ENCODE results near the gene PRR33. TPM values are rescaled to one million over a fixed set of nuclear protein-coding genes. Genes with fewer than 3 reads are reported as not detected.

Gene PRR33
- total and polyA plus RNA-seq, 10 of the 15 experiments (the other 5 are each of a cell fraction or from before 2014, with no cell fraction given) = 0.02 to 1.0 (median 0.38) TPM; not detected in 6

DNA sequence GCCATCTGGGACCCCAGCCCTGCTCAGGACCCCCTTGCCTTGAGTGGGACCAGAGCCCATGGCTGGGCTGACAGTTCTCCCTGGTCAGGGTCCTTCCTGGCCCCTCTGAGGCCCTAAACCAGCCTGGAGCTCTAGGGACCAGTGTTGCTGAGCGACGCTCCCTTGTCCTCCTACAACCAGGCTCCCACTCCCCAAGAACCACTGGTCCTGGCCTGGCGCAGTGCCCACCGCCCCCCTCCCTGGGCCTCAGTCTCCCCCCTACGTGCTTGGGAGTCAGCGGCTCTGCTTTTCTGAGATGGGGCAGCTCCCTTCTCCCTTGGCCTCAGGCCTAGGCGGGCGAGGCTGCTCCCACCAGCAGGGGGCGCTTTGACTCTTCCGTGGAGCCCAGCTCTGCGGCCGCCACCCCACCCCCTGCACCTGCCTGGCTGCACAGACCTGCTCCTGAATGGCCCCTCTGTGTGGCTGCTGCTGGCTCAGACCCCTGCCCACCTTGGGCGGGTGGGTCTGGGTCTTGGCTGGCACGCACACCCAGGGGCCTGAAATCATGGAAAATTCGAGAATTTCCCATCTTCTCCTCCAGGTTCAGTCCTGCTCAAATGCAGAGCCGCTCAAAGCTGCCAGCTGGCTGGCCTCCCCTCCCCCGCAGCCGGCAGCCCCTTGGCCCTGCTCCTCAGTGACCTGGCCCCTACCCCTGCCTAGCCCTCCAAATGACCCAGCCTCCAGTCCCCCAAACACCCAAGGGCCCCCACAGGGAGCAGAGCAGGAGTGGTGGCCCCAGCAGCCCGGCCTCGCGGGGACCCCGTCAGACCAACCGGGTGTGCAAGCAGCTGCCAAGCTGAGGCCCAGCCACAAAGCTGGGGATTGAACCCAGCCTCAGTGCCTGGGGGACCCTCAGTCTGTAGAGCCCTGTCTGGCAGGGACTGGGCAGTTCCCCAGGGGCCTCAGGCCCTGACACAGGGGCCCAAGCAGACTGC lies 9.1 kb downstream of the PRR33 start (continued):
- peak in 1 of 2 experiments; percentile 69; a peak in 2 of 4 replicates for TF ChIP-seq BHLHE40 (IDR thresholded peaks at IDR 0.05; ENCODE audit: borderline replicate concordance in 1 of 2, low read depth in 2 of 2, low read length in 1 of 2)
- no peak for TF ChIP-seq KAT2A (conservative IDR thresholded peaks at IDR 0.05; ENCODE audit: control insufficient read depth, low read depth, low read length)
- TF ChIP-seq CHD1 (IDR thresholded peaks at IDR 0.05; ENCODE audit: low read depth, low read length) = no peak
- peak; percentile 60; the same call in 1 of the 2 replicates for TF ChIP-seq CHD2 (IDR thresholded peaks at IDR 0.05; ENCODE audit: borderline replicate concordance, low read depth, low read length)
- no peak for TF ChIP-seq POLR2AphosphoS2 (IDR thresholded peaks at IDR 0.05; ENCODE audit: low read depth, low read length)
- no peak for TF ChIP-seq HDAC6 (IDR thresholded peaks at IDR 0.05; ENCODE audit: unreplicated experiment)
- no peak for TF ChIP-seq GABPA (IDR thresholded peaks at IDR 0.05; ENCODE audit: low read depth)
- no peak for TF ChIP-seq NKRF (conservative IDR thresholded peaks at IDR 0.05)
- no peak for TF ChIP-seq IRF3 (IDR thresholded peaks at IDR 0.05)
- no peak for TF ChIP-seq ZNF207 (IDR thresholded peaks at IDR 0.05; ENCODE audit: borderline replicate concordance)
- peak; percentile 68 for TF ChIP-seq RAD21 (IDR thresholded peaks at IDR 0.05; ENCODE audit: insufficient read depth, low read depth, low read length)
- no peak for TF ChIP-seq SREBF2 (IDR thresholded peaks at IDR 0.05; ENCODE audit: low read length)
- no peak for TF ChIP-seq ZSCAN29 (IDR thresholded peaks at IDR 0.05)
- no peak for TF ChIP-seq RB1 (IDR thresholded peaks at IDR 0.05; ENCODE audit: borderline replicate concordance)
- peak; percentile 74 for TF ChIP-seq YY1 (IDR thresholded peaks at IDR 0.05; ENCODE audit: low read depth, low read length)
- TF ChIP-seq SREBF1 (IDR thresholded peaks at IDR 0.05; ENCODE audit: low read length) = no peak
- no peak for TF ChIP-seq ETV6 (conservative IDR thresholded peaks at IDR 0.05 in 1 of 2, IDR thresholded peaks at IDR 0.05 in 1 of 2; ENCODE audit: borderline replicate concordance in 1 of 2, low read depth in 1 of 2)
- TF ChIP-seq MEF2B (IDR thresholded peaks at IDR 0.05; ENCODE audit: partially characterized antibody, poor library complexity, severe bottlenecking) = no peak
- no peak for TF ChIP-seq SMAD1 (IDR thresholded peaks at IDR 0.05; ENCODE audit: low read depth, partially characterized antibody)
- TF ChIP-seq, protein P1, sequence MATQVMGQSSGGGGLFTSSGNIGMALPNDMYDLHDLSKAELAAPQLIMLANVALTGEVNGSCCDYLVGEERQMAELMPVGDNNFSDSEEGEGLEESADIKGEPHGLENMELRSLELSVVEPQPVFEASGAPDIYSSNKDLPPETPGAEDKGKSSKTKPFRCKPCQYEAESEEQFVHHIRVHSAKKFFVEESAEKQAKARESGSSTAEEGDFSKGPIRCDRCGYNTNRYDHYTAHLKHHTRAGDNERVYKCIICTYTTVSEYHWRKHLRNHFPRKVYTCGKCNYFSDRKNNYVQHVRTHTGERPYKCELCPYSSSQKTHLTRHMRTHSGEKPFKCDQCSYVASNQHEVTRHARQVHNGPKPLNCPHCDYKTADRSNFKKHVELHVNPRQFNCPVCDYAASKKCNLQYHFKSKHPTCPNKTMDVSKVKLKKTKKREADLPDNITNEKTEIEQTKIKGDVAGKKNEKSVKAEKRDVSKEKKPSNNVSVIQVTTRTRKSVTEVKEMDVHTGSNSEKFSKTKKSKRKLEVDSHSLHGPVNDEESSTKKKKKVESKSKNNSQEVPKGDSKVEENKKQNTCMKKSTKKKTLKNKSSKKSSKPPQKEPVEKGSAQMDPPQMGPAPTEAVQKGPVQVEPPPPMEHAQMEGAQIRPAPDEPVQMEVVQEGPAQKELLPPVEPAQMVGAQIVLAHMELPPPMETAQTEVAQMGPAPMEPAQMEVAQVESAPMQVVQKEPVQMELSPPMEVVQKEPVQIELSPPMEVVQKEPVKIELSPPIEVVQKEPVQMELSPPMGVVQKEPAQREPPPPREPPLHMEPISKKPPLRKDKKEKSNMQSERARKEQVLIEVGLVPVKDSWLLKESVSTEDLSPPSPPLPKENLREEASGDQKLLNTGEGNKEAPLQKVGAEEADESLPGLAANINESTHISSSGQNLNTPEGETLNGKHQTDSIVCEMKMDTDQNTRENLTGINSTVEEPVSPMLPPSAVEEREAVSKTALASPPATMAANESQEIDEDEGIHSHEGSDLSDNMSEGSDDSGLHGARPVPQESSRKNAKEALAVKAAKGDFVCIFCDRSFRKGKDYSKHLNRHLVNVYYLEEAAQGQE (IDR thresholded peaks at IDR 0.05; ENCODE audit: low read depth, low read length) = no peak
- TF ChIP-seq ZNF622 (IDR thresholded peaks at IDR 0.05) = no peak
- no peak for TF ChIP-seq EED (IDR thresholded peaks at IDR 0.05; ENCODE audit: low read depth)
